ENCODE data around the gene PRKCZ.

- TF ChIP-seq CTCF (IDR thresholded peaks at IDR 0.05) (no peak), ZFX (IDR thresholded peaks at IDR 0.05; ENCODE audit: borderline replicate concordance) (no peak)
Observed at GRCh38 chr1:2182376-2182775, 132.2 kb downstream of the PRKCZ start.
